ENCODE results near the gene BRD2. TPM values are rescaled to one million over a fixed set of nuclear protein-coding genes. Genes with fewer than 3 reads are reported as not detected.
A peak's percentile ranks its signal among the peaks of the same experiment; 100 is the strongest.

BRD2 gene
- total RNA-seq, 4 donors from 2014 or later = 110 to 152 (median 132) TPM

- Histone ChIP-seq H3K9me3 (no peaks in the 10 kb centered on the region), H3K4me3 (no peak overlapping the region), H3K27ac (peak overlapping the region in 3 of 4 donors; percentile 6 to 32 (median 14)), H3K27me3 (no peaks in the 10 kb centered on the region), H3K36me3 (peaks cover 21 to 33% (median 32%) of the 10 kb centered on the region in 3 donors), H3K4me1 (peaks cover 0 to 52% (median 5%) of the 10 kb centered on the region in 3 donors)
- WGBS, 2 donors = 26 to 42% methylated on average over 3 of the region's 3 CpGs
- TF ChIP-seq CTCF (IDR thresholded peaks at IDR 0.05) (no peak), POLR2A (IDR thresholded peaks at IDR 0.05) (no peak)
- intact Hi-C loops (cut with DNase I) = loop anchor here (5.0 kb wide), 2 partner anchors 42 to 102 kb away; partner anchors contain the start of gene HLA-DMB
- no peak for DNase-seq
These were observed 15.7 kb downstream of the BRD2 start for GRCh38 chr6:32983964-32984621.

- Histone ChIP-seq H3K4me1 (peaks cover 0 to 46% (median 5%) of the 10 kb centered on the region in 3 donors), H3K27me3 (no peaks in the 10 kb centered on the region), H3K9me3 (no peaks in the 10 kb centered on the region), H3K36me3 (peaks cover 13 to 26% (median 25%) of the 10 kb centered on the region in 3 donors), H3K27ac (peak overlapping the region in 3 of 4 donors; percentile 6 to 32 (median 14)), H3K4me3 (no peak overlapping the region)
- no peak for TF ChIP-seq POLR2A (IDR thresholded peaks at IDR 0.05)
- peak; percentile 82 to 94 (median 88) for TF ChIP-seq CTCF (IDR thresholded peaks at IDR 0.05)
- WGBS, 2 donors = 9 to 11% methylated on average over 9 of the region's 9 CpGs
- DNase-seq = peak; percentile 52
- intact Hi-C loops (cut with DNase I) = loop anchor here (5.0 kb wide), 2 partner anchors 43 to 103 kb away; partner anchors contain the start of gene HLA-DMB
These were observed 16.4 kb downstream of the BRD2 start for GRCh38 chr6:32984622-32985389.

GRCh38 chr6:32989368-32989767 lies 21.0 kb downstream of the BRD2 start:
- DNase-seq = no peak
- Histone ChIP-seq H3K27ac (no peak overlapping the region), H3K36me3 (no peaks in the 10 kb centered on the region), H3K4me1 (peaks cover 0 to 7% (median 3%) of the 10 kb centered on the region in 3 donors), H3K9me3 (no peaks in the 10 kb centered on the region), H3K4me3 (no peak overlapping the region), H3K27me3 (no peaks in the 10 kb centered on the region)
- intact Hi-C loops (cut with DNase I) = no loop called here
- WGBS, 2 donors = 81 to 88% methylated on average over 1 of the region's 1 CpG
- TF ChIP-seq CTCF (IDR thresholded peaks at IDR 0.05) = no peak
- no peak for TF ChIP-seq POLR2A (IDR thresholded peaks at IDR 0.05)

GRCh38 chr6:32991972-32992371 lies 23.6 kb downstream of the BRD2 start:
- no peaks in the 10 kb centered on the region for H3K36me3 ChIP-seq

More at GRCh38 chr6:32991972-32992371, 23.6 kb downstream of the BRD2 start:
- intact Hi-C loops (cut with DNase I) = no loop called here
- Histone ChIP-seq H3K4me1 (no peaks in the 10 kb centered on the region), H3K4me3 (no peak overlapping the region), H3K27me3 (peaks cover 0 to 5% (median 0%) of the 10 kb centered on the region in 4 donors), H3K9me3 (no peaks in the 10 kb centered on the region), H3K27ac (no peak overlapping the region)
- WGBS, 2 donors = 67 to 69% methylated on average over 4 of the region's 4 CpGs
- no peak for DNase-seq
- no peak for TF ChIP-seq POLR2A (IDR thresholded peaks at IDR 0.05)
- no peak for TF ChIP-seq CTCF (IDR thresholded peaks at IDR 0.05)

Measured in esophagus squamous epithelium (tissue), 5 donors.